Transverse colon (tissue), 4 donors: ENCODE results near the gene KNDC1.

Source experiments
- CTCF ChIP-seq, 5 experiments: fragments of 200-600 bp in 3 of 5; fragments of 450-650 bp in 2 of 5; sonication (generic) in 3 of 5; IDR thresholded peaks; 1 replicate in 2 of 5; 2 replicates in 3 of 5; pipeline ENCODE4 v1.5.1; 2016 to 2017; ENCODE audit warnings: antibody characterized with exemption in 5 of 5, inconsistent platforms in 3 of 5, mild to moderate bottlenecking in 2 of 5, moderate library complexity in 1 of 5
- POLR2A ChIP-seq: fragments of 450-650 bp; IDR thresholded peaks from one replicate; pipeline ENCODE4 v1.6.1; 2016; ENCODE audit warnings: antibody characterized with exemption, mild to moderate bottlenecking, moderate library complexity
- POLR2AphosphoS5 ChIP-seq, 3 donors: sonication (generic); formaldehyde crosslinking; IDR thresholded peaks; one replicate each; pipeline ENCODE4 v1.6.1; 2016; ENCODE audit warnings: antibody characterized with exemption in 3 of 3

- TF ChIP-seq CTCF (IDR thresholded peaks at IDR 0.05) (no peak), POLR2A (no peak), POLR2AphosphoS5 (IDR thresholded peaks at IDR 0.05) (no peak)
Observed at GRCh38 chr10:133154411-133154810, 5.6 kb upstream of the KNDC1 start.
